RKO (cell line): Measurements from ENCODE around the gene CDH23.

Experiments
- DNase-seq: peaks from one replicate; pipeline ENCODE4 v3.0.0-alpha.2; 2016; ENCODE audit warnings: low spot score

The CDH23 gene

GRCh38 chr10:71802235-71802634, 405.5 kb downstream of the CDH23 start:
- no peak for DNase-seq

GRCh38 chr10:71802715-71803488, 406.2 kb downstream of the CDH23 start:
- DNase-seq, result no peak

GRCh38 chr10:71804077-71804476, 407.4 kb downstream of the CDH23 start:
- DNase-seq, result no peak

GRCh38 chr10:71805776-71806703, 409.3 kb downstream of the CDH23 start:
- DNase-seq, result no peak

GRCh38 chr10:71806704-71807556, 410.2 kb downstream of the CDH23 start:
- no peak for DNase-seq

- DNase-seq, result no peak
Measured at GRCh38 chr10:71807557-71808510, 411.1 kb downstream of the CDH23 start.

DNA sequence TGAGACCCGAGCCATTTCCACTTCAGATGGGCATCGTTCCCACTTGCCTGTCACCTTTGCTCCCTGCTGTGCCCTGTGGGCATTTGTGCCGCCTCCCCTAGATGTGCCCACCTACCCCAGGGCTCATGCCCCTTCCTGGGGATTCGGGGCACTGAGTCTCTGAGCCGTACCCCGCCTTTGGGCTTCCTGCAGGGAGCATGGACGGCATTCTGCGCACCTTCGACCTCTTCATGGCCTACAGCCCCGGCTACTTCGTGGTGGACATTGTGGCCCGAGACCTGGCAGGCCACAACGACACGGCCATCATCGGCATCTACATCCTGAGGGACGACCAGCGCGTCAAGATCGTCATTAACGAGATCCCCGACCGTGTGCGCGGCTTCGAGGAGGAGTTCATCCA, 412.9 kb downstream of the CDH23 start:
- no peak for DNase-seq

- no peak for DNase-seq
Measured at GRCh38 chr10:71810048-71810750, 413.5 kb downstream of the CDH23 start.

- DNase-seq, result no peak
Measured at GRCh38 chr10:71811351-71811750, 414.6 kb downstream of the CDH23 start.

- peak; percentile 41 for DNase-seq
Measured at GRCh38 chr10:71812016-71812912, 415.5 kb downstream of the CDH23 start.

DNA sequence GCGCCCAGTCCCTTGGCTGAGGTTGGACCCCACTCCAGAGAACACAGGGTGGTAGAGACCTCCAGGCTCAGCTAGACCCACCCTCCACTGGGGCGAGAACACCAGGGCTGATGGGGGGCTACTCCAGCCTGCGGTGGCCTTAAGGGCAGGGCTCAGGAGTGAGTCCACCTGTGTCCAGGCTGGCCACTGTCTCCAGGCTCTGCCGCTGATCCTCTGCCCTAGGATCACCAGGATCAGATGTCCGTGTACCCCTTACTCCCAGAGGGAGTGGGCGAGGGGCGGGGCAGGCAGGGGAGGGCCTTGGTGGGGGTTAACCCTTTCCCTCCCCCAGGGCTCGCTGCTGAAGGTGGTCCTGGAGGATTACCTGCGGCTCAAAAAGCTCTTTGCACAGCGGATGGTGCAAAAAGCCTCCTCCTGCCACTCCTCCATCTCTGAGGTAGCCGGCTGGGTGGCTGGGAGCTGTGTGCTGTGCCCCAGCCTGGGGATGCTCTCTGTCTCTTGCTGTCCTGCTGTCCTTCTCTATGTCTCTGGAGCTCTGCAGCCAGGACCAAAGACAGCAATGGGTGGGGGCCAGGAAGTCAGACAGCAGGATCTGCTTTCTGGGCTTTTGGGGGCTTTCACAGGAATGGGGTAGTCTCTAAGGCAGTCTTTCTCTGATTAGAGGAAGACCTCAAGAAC, 416.3 kb downstream of the CDH23 start:
- no peak for DNase-seq

- no peak for DNase-seq
Measured at GRCh38 chr10:71814922-71815411, 418.2 kb downstream of the CDH23 start.

DNA sequence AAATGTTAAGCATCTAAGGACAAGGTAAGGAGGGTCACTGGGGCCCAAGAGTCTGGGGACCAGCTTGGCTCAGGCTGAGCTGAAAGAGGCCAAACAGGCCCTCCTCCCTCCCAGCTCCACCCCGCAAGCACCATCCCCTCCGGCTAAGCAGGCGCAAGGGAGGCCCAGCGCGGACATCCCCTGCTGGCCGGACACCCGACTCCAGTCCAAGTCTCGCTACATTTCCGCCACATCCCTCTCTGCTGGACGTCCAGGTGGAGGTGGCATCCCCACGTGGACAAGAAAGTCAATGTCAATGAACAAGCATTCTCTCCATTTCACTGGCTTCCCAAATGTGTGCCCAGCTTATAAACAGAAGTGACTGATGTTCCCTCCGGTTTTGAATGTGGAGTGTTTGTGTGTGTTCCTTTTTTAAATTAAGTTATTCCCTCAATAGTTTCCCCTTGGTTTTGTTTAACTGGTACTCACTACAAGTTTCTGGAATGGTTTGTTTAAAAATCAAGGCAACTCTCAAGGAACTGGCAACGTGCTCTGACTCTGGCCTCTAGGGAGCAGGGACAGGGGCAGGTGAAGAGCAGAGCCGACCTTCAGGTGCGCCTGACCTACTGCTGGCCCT, 418.9 kb downstream of the CDH23 start:
- DNase-seq, result no peak

DNA sequence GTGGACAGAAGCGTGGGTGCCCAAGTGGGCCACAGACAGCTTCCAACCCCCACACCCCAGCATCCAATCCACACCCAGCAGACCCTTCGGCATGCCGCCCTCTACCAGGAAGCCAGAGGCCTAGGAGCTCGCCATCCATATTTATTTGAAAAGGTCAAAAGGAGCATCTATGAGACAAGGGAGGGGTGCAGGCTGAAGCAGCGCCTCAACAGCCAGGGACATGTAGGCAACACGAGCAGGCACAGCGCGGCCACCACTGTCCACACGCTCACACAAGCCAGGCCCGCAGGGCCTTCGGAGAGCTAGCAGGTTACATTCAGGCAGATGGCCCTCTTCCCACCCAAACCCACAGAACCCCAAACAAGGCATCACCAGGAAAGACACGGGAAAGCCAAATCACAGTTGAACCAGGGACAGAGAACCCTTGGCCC, 419.7 kb downstream of the CDH23 start:
- no peak for DNase-seq

GRCh38 chr10:71816936-71817618, 420.4 kb downstream of the CDH23 start:
- DNase-seq, result no peak

GRCh38 chr10:71817831-71818655, 421.3 kb downstream of the CDH23 start:
- no peak for DNase-seq
